Renal pelvis (tissue), 4 donors: Measurements from ENCODE around the gene ARHGEF17. TPM values are rescaled to one million over a fixed set of nuclear protein-coding genes. Genes with fewer than 3 reads are reported as not detected.

Experiments used
- DNase-seq: peaks from one replicate; pipeline ENCODE4 v3.0.0-alpha.2; 2013
- polyA plus RNA-seq, 3 donors: library from polyadenylated mRNA; unstranded; fragments of 120-200 nt; gene quantifications; one replicate each; pipeline ENCODE4 v1.2.1, GENCODE V29; 2013; ENCODE audit not compliant: insufficient read length in 3 of 3

The ARHGEF17 gene
- polyA plus RNA-seq, 3 donors = 91.9 to 121 (median 107) TPM

DNA sequence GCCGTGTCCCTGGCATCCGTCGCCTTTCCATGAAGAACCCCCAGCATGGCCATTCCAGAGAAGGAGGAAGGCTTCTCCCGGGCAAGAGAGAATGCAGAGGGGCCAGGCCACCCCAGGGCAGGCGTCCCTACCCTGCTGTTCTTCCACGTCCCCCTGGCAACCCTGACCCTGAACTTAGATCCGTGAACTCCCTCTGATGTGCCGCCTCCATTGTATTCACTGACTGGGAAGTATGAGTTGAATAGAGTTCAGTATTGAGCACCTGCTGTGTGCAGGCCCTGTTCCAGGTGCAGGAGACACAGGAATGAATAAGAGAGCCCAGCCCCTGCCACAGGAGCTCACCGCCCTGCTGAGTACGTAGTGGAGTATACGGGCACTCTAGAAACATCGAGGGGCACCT lies 39.0 kb downstream of the ARHGEF17 start:
- no peak for DNase-seq

DNA sequence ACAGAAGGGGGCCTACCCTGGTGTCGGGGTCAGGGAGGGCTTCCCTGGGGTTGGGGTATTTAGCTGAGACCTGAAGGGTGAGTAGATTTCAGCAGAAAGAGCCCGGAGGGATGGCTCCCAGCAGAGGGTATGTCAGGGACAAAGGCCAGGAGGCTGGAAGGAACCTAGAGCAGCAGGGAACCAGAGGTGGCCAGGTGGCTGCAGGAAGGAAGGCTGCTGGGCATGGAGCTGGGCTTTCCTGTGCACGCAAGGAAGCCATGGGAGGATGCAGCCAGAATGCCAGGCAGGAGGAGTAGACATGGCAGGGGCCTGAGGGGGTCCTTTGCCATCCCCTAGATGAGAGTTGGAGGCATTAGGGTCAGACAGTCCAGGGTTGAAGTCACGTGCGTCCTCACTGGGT lies 40.8 kb downstream of the ARHGEF17 start:
- no peak for DNase-seq

- DNase-seq = no peak
These were observed 41.6 kb downstream of the ARHGEF17 start for GRCh38 chr11:73349633-73350032.

GRCh38 chr11:73350908-73351636 lies 43.0 kb downstream of the ARHGEF17 start:
- peak; percentile 47 for DNase-seq

GRCh38 chr11:73353422-73353821 lies 45.3 kb downstream of the ARHGEF17 start:
- no peak for DNase-seq

DNA sequence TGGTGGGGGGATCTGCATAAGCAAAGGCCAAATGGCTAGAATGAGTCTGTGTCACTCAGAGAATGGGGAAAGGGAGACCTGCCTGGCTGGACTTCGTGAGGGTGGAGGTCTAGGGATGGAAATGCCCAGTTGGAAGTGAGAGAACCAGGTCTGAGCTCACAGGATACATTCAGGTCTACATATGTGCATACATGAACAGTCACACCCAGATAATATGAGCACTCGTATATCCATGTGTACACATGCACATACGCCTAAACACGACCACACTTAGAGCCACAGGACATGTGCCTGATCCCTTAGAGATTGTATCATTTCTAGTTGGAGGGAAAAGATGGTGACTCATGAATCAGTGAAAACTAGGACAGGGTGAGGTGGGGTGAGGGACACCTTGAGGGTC lies 47.0 kb downstream of the ARHGEF17 start:
- no peak for DNase-seq

- no peak for DNase-seq
These were observed 49.1 kb downstream of the ARHGEF17 start for GRCh38 chr11:73356979-73357860.

GRCh38 chr11:73358071-73358470 lies 50.0 kb downstream of the ARHGEF17 start:
- no peak for DNase-seq

- DNase-seq = no peak
These were observed 51.3 kb downstream of the ARHGEF17 start for GRCh38 chr11:73359341-73359740.

DNA sequence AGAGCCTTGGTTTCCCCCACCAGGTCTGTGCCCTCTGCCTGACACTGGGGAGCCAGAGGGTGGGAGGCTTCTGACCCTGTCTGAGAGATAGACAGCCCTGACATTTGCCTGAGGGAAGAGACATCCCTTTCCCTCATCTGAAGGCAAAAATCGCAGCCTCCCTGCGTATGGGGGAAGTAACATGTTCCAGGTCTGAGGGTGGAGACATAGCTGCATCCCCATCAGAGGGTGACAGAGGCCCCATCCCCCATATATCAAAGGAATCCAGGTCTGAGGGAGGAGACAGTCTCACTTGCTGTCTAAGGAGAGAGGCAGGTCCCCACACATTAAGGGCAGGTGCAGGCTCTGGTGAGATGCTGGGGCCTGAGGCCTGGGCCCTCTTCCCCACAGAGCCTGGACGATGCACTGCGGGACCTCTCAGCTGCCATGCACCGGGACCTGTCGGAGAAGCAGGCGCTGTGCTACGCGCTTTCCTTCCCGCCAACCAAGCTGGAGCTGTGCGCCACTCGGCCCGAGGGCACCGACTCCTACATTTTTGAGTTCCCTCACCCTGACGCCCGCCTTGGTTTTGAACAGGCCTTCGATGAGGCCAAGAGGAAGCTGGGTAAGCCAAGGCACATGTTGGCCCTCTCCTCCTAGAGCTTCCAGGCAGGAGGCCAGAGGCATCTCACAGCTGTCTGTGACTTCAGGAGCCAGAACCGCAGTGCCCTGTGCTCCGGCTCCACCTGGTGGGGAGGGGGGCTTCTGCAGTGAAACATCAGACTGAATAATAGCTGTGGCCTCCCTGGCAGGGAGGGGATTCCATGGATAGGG lies 52.1 kb downstream of the ARHGEF17 start:
- no peak for DNase-seq

- DNase-seq = no peak
These were observed 52.8 kb downstream of the ARHGEF17 start for GRCh38 chr11:73360743-73361369.

DNA sequence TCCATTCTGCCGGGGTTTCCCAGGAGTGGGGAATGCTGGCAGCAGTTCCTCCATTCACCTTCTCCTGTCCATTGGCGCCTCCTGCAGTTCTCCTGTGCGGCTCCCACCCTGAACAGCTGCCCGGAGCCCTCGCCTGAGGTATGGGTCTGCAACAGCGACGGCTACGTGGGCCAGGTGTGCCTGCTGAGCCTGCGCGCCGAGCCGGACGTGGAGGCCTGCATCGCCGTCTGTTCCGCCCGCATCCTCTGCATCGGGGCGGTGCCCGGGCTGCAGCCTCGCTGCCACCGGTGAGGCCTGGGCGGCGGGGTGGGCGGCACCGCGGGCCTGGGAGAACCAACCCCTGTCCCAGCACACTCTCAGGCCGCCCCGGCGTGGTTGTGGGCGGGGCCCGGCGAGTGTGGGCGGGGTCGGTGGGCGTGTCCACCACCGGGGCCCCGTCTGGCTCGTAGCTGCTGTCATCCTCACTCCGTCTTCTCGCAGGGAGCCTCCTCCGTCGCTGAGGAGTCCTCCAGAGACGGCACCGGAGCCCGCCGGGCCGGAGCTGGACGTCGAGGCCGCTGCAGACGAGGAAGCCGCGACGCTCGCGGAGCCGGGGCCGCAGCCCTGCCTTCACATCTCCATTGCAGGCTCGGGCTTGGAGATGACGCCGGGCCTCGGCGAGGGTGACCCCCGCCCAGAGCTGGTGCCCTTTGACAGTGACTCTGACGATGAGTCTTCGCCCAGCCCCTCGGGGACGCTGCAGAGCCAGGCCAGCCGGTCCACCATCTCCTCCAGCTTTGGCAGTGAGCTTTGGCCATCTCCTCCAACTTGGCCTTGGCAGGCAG lies 54.1 kb downstream of the ARHGEF17 start:
- no peak for DNase-seq

DNA sequence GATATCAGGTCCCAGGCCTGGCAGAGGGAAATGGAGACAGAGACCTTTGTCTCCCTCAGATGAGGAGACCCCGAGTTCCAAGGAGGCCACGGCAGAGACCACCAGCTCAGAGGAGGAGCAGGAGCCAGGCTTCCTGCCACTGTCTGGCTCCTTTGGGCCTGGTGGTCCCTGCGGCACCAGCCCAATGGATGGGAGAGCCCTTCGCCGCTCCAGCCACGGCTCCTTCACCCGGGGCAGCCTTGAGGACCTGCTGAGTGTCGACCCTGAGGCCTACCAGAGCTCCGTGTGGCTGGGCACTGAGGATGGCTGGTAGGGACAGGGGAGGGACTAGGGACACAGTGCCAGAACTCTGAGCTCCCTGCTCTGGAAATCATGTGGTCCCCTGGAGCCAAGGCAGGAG lies 55.1 kb downstream of the ARHGEF17 start:
- no peak for DNase-seq

GRCh38 chr11:73365352-73366264 lies 57.5 kb downstream of the ARHGEF17 start:
- DNase-seq = no peak

DNA sequence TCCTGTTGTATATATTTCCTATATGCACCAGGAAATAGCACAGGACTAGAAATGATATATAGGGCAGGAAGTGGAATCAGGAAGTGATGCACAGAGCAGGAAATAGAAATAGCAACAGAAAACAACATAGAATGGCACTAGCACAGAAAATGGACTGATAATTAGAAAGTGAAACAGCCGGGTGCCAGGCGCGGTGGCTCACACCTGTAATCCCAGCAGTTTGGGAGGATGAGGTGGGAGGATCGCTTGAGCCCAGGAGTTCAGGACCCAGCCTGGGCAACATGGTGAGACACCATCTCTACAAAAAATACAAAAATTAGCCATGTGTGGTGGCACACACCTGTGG lies 58.2 kb downstream of the ARHGEF17 start:
- no peak for DNase-seq

- DNase-seq = no peak
These were observed 58.9 kb downstream of the ARHGEF17 start for GRCh38 chr11:73366953-73367352.

- DNase-seq = no peak
These were observed 59.5 kb downstream of the ARHGEF17 start for GRCh38 chr11:73367482-73368024.

DNA sequence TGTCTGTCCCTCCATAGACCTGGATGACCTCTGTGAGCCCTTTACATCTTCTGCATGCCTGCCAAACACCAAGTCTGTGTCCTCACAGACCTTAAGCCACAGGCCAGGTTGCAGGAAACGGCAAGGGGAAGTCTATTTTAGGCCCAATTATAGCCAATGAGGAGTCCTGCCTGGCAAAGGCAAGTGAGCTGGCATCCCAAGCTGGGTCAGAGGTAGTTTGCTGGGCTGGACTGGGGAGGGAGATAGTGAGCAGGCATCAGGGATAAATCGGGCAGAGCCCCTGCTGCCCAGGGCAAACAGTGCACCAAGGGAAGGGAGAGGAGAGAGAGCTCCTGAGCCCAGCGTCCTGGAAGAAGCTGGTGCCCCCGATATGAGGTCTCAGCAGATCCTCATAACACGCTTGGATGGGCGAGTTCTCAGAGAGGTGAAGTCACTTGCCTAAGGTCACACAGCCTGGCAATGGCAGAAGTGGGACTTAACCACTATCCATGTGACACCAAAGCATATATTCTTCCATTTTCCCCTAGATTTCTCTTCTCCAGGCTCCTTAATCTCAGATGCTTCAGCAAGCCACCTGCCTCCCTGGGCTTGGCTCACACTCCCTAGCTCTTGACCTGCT lies 64.4 kb downstream of the ARHGEF17 start:
- DNase-seq = no peak

DNA sequence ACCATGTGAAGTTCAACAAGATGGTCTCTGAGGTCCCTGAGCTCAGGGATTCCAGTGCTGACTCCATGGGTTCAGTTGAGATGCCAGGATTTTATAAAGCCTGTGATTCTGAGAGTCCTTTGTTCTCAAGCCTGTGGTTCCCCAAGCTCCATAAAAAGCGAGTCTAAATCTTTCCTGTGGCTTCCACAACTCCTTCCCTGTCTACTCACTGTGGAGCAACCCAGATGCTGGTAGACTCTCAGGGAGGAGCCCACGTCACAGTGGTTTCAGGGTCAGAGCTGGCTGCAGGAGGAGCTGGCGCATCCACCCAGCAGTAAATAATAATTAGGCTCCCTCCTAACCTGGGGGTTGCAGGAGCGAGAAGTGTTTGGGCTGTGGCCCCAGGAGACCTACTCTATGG lies 66.1 kb downstream of the ARHGEF17 start:
- no peak for DNase-seq
